Measurements from ENCODE around the gene LGALS4.

DNA sequence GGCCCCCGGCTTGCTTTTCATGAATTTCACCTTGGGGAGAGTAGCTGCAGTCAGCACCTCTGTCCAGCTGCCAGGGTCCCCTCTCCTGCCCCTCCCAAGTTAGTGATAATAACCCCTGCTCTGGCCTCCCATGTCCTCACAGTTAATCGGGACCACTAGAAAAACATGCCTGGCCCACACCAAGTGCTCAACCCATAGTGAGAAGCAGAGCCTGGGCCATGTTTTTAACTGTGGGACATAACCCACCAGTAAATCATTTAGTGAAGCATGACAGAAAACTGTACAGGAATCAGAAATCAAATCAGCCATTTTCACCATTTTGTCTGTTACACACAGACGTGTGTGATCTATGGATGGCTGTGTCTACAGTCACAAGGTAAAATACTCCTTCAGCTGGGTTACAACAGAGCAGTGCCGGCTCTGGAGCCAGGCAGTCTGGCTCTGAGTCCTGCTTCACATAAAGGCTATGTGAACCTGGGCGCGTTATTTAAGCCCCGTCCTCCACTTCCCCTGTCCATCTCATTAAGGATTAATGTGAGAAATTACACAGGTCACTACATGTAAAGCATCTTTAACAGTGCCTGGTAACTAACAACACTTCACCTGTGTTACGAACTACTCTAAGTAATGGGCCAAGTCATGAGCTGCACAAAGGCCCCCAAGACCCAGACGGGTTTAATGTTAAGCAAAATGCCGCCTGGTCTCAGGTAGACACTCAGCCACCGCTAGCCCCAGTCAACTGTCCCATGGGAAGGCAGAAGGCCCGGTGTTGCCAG, 26.4 kb upstream of the LGALS4 start:
- no peak for TF ChIP-seq CTCF (IDR thresholded peaks at IDR 0.05)
- TF ChIP-seq POLR2A (IDR thresholded peaks at IDR 0.05) = no peak
